Transverse colon (tissue), 4 donors: Measurements from ENCODE around the gene HMX3. TPM values are rescaled to one million over a fixed set of nuclear protein-coding genes. Genes with fewer than 3 reads are reported as not detected.

ENCODE experiments used
- DNase-seq: peaks from one replicate; pipeline ENCODE4 v3.0.0-alpha.2; 2019
- H3K27ac ChIP-seq, 4 donors: fragments of 200-600 bp; sonication (generic); 2 replicates each; pipeline ENCODE4 v1.5.1; 2016 to 2018; ENCODE audit warnings: inconsistent platforms in 4 of 4
- H3K27me3 ChIP-seq: fragments of 200-600 bp; sonication (generic); 2 replicates; pipeline ENCODE4 v1.5.1; 2017; ENCODE audit warnings: inconsistent platforms
- H3K36me3 ChIP-seq, 4 donors: fragments of 200-600 bp; sonication (generic); 2 replicates each; pipeline ENCODE4 v1.5.1; 2017 to 2019; ENCODE audit warnings: inconsistent platforms in 4 of 4
- H3K4me1 ChIP-seq, 4 donors: fragments of 200-600 bp; sonication (generic); 2 replicates each; pipeline ENCODE4 v1.5.1; 2017 to 2020; ENCODE audit warnings: inconsistent platforms in 4 of 4
- H3K4me3 ChIP-seq, 4 donors: fragments of 200-600 bp; sonication (generic); 1 replicate in 1 of 4; 2 replicates in 3 of 4; pipeline versions ENCODE4 v1.5.1 to v1.6.1; 2017 to 2019; ENCODE audit warnings: inconsistent platforms in 4 of 4
- H3K9me3 ChIP-seq, 2 donors: fragments of 200-600 bp; sonication (generic); 2 replicates each; pipeline ENCODE4 v1.5.1; 2017 to 2019; ENCODE audit warnings: inconsistent platforms in 2 of 2
- CTCF ChIP-seq, 5 experiments: fragments of 200-600 bp in 3 of 5; fragments of 450-650 bp in 2 of 5; sonication (generic) in 3 of 5; IDR thresholded peaks; 1 replicate in 2 of 5; 2 replicates in 3 of 5; pipeline ENCODE4 v1.5.1; 2016 to 2017; ENCODE audit warnings: antibody characterized with exemption in 5 of 5, inconsistent platforms in 3 of 5, mild to moderate bottlenecking in 2 of 5, moderate library complexity in 1 of 5
- EP300 ChIP-seq: sonication (generic); formaldehyde crosslinking; IDR thresholded peaks from one replicate; pipeline ENCODE4 v1.6.1; 2017; ENCODE audit warnings: antibody characterized with exemption, low read depth
- POLR2A ChIP-seq: fragments of 450-650 bp; IDR thresholded peaks from one replicate; pipeline ENCODE4 v1.6.1; 2016; ENCODE audit warnings: antibody characterized with exemption, mild to moderate bottlenecking, moderate library complexity
- POLR2AphosphoS5 ChIP-seq, 3 donors: sonication (generic); formaldehyde crosslinking; IDR thresholded peaks; one replicate each; pipeline ENCODE4 v1.6.1; 2016; ENCODE audit warnings: antibody characterized with exemption in 3 of 3
- WGBS, 2 donors: methylation state at CpG; one replicate each; pipeline ENCODE4 v1.1.5; 2018; ENCODE audit warnings: low coverage in 1 of 2; 5-methylcytosine and 5-hydroxymethylcytosine counted together
- in situ Hi-C, 4 donors: fragments of 200-750 bp; cut with MboI; loops; one replicate each; pipeline versions ENCODE4 v1.15.0 to v1.15.1; 2017; ENCODE audit warnings: low sequenced_read_pairs in 3 of 4, low pct_ligation_motif_present in 1 of 4, low pct_unique_long_range_greater_than_20kb in 1 of 4
- intact Hi-C: fragments of 100-400 bp; cut with DNase I; formaldehyde crosslinking; loops from one replicate; pipeline ENCODE4 v1.15.1; 2023; ENCODE audit warnings: low total_unique reads
- total RNA-seq, 4 donors: library from RNA; depleted of rRNA; stranded (reverse); fragments of >200 nt; gene quantifications; one replicate each; pipeline ENCODE4 v1.1.0, GENCODE V29; 2016

HMX3 gene
- total RNA-seq, 4 donors from 2014 or later: 1.2 to 1.7 TPM; not detected in 2

GRCh38 chr10:123187781-123188180 is 52.0 kb downstream of the HMX3 start:
- no peak for TF ChIP-seq POLR2AphosphoS5 (IDR thresholded peaks at IDR 0.05)
- no peak for TF ChIP-seq POLR2A
- no peak for TF ChIP-seq EP300
- TF ChIP-seq CTCF (IDR thresholded peaks at IDR 0.05): no peak
- Histone ChIP-seq H3K36me3 (no peaks in the 10 kb centered on the region), H3K4me3 (no peak overlapping the region), H3K4me1 (no peaks in the 10 kb centered on the region), H3K27ac (no peak overlapping the region), H3K27me3 (no peaks in the 10 kb centered on the region), H3K9me3 (peaks cover 11 to 12% of the 10 kb centered on the region in 2 donors)
- intact Hi-C loops: no loop called here
- no peak for DNase-seq
- WGBS, 2 donors: 94 to 96% methylated on average over 3 to 5 of the region's 5 CpGs
- in situ Hi-C loops: no loop called here

Other genes starting within 250 kb of the HMX3 start
- not detected for gene FAM24A, start 225.4 kb upstream of the HMX3 start, total RNA-seq
- 10 to 100 TPM in 1 of 4 donors, 1 to 10 TPM in 3; 4.9 to 30.8 (median 7.4) TPM for gene C10orf88, start 181.7 kb upstream of the HMX3 start, total RNA-seq
- 1 to 10 TPM in 2 of 4 donors, not detected in 2; 2.5 to 2.9 TPM for gene PSTK, start 155.6 kb upstream of the HMX3 start, total RNA-seq
- 10 to 100 TPM in 1 of 4 donors, 1 to 10 TPM in 3; 6.2 to 11.1 (median 7.1) TPM for gene IKZF5, start 127.2 kb upstream of the HMX3 start, total RNA-seq
- 10 to 100 TPM in 2 of 4 donors, 1 to 10 TPM in 2; 3.0 to 31.4 (median 13.9) TPM for gene ACADSB, start 127.0 kb upstream of the HMX3 start, total RNA-seq
- under 1 TPM in 2 of 4 donors, not detected in 2; 0.41 to 0.64 TPM for gene HMX2, start 12.2 kb downstream of the HMX3 start, total RNA-seq
- 10 to 100 TPM; 22.1 to 91.1 (median 54.9) TPM for gene BUB3, start 18.4 kb downstream of the HMX3 start, total RNA-seq